GM21381 (cell line): ENCODE measurements around the gene CHST10.

Source experiments
- ATAC-seq: cut with Tn5 transposase; IDR thresholded peaks from one replicate; pipeline ENCODE4 v1.9.1; 2021; ENCODE audit warnings: mild to moderate bottlenecking, moderate library complexity; ENCODE audit not compliant: unreplicated experiment

Gene CHST10

DNA sequence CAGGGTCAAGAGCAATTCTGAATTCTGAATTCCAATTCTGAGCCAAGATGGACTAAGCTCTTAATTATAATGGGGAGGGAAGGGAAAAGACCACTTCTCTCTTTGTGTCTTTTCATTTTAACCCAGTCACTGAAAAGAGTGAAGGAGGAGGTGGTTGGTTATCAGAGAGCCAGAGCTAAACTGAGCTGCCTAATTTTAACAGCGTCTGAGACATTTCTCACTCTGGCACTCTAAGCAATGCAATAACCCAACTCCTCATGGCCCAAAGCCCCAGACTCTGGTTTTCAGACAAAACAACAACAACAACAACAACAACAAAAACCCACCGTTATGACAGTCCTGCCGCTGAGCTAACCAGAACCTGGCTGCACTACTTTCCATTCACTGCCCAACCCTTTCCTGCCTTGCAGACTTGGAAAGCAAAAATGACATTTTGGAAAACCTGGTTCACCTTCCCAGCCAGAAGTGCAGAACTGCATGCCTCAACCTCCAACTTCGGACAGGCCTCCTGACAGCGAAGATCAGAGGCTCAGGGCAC lies 1.0 kb downstream of the CHST10 start:
- no peak for ATAC-seq

DNA sequence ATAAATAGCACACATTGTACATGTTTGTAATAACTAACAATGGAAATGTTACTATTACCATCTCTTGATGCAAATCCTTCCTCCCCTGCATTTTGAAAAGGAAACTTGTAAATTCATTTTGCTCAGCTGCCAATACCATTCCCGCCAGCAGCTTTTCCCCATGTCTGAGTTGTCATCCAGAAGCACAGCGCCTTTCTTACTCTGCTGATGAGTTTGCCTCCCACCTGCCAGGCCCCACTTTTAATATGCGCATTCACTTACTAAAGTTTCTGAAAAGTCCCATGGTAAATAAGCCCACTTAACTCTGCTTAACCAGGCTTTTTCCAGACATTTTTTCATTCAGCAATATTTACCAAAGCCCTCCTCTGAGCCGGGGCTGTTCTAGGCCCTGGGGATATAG lies 3.9 kb downstream of the CHST10 start:
- ATAC-seq: no peak

DNA sequence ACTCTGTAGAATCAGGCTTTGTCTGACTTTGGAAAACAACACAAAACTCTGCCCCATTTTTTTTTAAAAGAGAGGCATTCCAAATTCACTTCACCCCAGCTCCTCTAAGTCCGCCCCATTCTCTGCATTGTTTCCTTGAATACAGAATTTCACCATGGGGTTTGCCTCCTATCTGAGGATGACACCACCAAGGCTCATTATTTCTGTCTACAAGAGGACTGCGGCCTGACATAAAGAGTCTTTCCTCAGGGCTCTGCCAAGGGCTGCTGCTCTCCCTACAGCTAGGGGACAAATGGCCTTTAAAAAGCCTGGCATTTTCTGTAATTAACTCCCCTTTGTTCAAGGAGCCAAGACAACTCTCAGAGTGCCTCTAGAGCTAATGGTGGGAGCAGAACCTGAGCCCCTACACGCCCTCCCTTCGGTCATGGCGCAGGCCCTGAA lies 4.6 kb downstream of the CHST10 start:
- ATAC-seq: no peak

DNA sequence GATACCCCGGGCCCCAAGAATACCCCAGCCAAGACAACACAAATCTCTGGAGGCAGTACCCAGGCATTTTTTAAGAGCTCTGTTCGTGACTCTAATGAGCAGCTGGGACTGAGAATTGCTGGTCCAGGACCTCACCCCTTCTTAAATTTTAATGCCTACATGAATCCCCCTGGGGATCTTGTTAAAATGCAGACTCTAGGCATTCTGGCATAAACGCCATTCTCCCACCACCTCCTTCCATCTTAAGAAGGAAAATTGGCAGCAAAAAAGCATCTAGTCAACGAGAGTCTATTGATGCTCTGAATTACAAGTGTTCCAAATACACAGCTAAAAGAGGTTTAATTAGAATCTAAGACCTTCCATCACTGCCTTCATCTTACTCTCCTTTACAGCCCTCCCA lies 5.0 kb downstream of the CHST10 start:
- ATAC-seq: no peak

DNA sequence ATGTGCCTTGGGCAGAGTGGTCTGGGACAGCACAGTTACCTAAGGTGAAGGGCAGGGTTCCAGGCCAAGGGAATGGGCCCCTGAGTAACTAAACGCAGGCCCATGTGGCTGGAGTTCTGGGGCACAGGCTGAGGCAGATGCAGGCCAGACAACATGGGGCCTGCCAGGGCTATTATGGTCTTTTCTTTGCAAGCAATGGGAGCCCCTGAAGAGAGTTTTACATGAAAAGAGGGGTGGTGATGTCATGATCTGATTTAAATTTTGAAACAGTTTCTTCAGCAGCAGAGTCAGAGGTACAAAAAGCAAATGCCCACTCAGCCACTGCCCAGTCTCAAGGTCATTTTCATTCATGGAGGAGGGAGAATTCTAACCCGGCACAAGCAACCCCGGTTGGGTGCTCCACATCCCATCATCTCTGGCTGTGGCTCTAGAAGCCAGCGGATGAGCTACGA lies 5.6 kb downstream of the CHST10 start:
- no peak for ATAC-seq

DNA sequence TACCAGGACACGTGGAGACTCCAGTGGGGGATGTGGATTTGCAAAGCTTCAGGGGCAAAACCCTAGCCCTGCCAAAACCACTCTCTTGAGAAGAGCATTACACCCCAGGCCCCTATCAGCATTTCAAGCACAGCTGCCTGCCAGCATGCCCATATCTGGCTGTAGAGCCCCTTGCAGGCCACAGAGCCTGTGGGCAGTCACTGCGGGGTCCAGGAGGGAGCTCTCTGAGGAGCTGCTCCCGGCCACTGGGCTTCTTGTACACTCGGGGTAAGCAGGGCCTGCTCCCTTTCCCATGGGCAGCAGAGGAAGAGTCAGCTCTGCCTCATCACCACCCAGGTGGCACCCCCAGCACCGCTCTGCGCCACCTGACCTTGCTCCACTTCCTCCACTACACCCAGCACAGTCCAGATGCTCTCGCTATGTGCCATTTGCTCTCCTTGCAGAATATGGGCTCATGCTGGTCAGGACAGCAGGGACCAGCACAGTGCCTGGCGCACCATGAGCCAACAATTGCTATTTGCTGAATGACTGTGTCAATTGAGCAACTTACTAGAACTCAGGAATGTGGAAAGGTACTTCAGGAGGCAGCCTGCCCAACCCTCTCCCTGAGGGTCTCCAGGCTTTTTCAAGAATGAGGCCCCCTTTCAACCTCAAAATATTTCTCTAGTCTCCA lies 7.4 kb downstream of the CHST10 start:
- no peak for ATAC-seq

DNA sequence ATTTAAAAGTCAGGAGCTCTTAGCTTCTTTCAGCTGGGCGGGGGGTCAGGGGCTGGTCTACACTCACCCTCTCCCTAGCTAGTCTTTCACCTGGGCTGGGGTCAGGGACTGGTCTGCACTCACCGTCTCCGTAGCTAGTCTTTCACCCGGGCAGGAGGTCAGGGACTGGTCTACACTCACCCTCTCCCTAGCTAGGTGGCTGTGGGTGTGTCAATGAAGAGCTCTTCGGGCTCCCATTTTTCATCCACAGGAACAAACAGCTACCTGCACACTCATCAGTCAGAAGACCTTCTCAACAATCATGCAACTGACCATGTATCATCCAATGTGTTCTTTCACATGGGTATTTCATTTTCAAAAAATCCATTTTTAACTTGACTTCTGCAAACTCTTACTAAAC lies 8.0 kb downstream of the CHST10 start:
- no peak for ATAC-seq

DNA sequence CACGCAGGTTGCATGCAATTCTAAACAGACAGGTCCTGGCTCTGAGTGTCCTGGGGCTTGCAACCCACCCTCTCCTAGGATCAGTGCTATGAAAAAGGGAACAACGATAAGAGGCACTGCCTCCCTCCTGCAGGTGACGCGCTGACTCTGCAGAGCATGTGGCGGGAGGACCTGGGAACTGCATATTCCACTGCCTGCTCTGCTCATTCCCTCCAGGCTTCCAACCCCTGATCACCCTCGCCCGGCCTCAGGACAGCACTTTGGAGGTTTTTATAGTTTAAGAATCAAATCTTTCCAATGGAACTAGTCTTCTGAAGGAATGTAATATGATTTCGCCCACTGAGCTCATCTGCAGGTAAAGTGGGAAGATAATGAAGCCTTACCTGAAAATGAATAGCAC lies 8.5 kb downstream of the CHST10 start:
- ATAC-seq: no peak

DNA sequence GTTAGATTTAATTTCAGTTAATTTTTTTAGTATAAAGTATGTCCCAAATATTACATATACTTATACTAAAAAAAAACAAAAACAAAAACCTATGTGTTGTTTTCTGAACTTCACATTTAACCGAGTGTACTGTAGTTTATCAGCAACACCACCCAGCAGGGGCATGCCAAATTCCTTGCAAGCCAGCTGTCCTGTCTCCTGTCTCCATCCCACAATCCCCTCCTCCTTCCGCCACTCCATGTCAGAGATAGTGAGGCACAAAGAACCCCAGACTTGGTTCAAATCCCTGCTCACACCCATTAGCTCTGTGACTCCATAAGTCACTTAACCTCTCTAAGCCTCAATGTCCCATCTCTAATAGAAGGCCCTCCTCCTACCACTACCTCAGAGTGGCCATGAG lies 9.4 kb downstream of the CHST10 start:
- no peak for ATAC-seq

DNA sequence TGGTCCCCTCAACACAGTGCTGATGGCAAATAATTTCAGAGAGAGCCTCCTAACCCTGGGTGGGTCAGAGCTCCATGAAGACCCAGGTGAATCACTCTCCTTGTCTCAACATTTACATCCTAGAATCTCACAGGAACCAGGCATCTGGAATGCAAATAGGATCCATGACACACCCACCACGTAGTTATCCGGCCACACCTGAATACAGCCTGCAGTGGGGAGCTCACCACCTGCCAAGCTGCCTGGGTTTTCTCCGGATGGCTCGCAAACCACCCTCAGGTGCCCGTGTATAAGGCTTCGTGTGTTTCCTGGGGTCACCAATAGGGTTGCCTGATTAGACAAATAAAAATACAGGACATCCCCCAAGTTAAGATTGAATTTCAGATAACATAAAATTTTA lies 9.9 kb downstream of the CHST10 start:
- ATAC-seq: no peak

DNA sequence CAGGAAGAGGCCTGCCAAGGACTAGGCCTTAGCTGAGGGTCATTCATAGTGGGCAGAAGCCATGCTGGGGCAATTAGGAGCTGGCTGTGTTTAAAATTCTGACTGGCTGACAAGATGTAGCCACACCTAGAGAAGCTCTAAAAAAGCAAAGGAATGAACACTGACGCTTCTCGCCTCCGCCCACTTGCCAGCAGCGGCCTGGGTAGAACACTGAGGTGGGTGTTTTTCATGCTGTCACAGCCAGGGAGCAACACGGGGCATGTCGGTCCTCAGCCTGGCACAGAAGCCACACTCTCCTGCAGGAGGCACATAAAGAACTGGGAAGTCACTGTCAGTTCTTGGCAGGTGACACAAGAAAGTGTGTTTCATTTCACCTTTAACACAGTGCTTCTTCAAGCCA lies 10.4 kb downstream of the CHST10 start:
- ATAC-seq: no peak

DNA sequence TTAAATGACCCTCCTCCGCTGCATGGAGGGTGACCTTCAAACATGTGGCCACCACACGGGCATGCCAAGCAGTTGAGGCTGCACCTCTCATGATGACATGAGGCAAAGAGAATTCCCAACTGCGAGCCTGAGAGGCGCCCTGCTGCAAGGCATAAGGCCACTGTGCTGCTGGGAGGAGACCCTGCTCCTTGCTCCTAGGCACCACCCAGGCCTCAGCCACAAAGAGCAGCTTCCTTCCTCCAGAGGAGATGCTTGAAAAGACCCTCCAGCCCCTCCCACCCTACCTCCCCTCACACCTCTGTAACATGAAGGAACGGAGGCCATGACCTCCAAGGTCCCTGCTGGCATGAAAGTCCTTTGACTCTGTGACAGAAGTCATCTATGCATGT lies 11.4 kb downstream of the CHST10 start:
- ATAC-seq: no peak

DNA sequence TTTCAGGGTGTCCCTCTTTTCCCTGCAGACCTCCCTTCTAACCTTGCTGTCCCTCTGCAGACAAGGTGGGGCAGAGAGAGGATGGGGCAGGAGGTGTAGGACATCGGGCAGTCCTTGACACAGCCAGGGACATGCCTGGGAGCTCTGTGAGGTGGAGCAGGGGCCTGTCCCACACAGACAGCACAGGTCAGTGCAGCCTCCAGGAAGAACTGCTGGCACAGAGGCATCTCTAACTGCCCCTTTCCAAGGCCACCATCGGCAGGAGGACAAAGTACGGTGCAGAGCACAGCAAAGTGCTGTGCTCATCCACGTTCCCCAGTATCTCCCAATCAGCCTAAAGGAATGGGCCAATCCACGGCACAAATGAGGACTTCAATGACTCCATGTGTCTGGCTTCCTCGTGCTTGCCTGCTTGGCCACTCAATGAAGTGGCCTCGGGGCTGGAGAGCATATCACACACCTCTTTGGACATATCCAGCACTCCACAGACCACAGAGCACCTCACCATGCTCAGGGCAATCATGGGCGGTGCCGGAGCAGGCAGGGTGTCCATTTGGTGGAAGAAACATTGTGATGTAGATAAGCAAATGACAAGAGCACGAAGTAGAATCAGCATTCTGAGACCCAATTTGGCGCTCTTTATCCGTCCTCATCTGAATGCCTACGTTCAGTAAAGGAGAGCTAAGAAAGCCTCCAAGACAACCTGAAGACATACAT lies 11.9 kb downstream of the CHST10 start:
- ATAC-seq: no peak

DNA sequence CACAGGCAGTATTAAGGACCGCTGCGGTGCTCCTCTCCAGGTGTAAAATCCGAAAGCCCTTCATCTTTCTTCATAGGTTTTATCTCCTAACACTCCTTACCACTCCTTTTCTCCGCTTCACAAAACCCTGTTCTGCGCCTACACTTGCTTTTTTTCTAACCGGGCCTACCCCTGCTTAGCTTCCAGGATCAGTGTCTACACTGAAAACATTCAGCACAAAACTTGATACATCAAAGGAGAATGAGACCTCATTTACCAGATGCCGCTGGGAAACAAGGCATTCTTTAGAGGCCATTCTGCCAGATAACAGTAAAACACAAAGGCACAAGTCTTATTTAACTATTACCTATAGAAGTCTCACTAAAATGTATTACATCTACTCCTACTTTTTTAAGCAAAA lies 13.1 kb downstream of the CHST10 start:
- no peak for ATAC-seq

DNA sequence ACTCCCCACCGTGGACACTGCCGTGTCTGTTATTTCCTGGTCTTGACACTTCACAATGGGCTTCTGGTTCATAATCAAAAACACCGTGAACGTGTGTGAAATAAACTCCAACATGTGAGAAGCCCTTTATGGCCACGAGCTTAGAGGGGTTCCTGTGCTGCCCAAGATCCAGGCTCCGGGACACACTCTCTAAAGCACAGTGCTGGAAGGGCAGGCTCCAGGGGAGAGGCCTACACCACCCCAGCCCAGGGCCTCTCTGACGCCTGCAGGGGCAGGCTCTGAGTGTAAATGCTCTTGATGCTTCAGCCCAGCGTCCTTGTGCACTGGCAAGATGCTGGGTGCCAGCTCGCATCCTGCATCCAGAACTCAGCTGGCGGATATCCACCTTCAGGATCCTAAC lies 13.7 kb downstream of the CHST10 start:
- ATAC-seq: no peak

DNA sequence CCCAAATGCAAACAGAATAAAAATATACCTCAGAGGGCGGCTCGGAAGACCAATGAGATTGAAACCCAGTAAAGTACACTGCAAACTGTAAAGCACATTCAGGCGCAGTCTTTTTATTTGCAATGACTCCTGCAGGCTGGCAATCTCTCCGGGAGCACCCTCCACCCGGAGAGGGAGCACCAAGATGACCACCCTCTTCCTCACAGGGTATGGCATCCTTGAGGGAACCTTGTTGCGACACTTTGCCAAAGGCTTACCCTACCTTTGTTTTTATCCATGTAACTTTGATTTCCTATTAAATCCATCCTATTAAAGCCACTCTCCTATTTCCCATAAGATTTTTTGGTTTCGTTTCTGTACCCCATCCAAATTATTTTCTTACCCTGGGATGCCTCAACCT lies 16.2 kb downstream of the CHST10 start:
- no peak for ATAC-seq

DNA sequence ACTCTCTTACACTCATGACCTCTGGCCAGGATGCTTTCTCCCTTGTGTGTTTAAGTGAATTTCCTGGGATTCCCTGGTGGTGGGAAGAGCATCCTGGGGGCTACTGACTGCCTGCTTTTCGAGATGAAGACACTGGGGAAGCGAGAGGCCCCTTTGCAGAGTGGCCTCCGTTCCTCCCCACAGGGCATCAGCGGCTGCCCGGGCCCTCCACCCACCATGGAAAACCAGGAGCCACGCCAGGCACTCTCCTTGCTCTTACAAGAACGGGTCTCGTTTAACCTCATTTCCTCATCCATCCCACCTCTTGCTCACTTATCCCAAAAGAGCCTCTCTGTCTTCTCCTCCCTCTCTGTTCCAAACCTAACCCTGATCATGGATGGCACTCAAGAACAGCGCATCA lies 17.8 kb downstream of the CHST10 start:
- ATAC-seq: no peak

DNA sequence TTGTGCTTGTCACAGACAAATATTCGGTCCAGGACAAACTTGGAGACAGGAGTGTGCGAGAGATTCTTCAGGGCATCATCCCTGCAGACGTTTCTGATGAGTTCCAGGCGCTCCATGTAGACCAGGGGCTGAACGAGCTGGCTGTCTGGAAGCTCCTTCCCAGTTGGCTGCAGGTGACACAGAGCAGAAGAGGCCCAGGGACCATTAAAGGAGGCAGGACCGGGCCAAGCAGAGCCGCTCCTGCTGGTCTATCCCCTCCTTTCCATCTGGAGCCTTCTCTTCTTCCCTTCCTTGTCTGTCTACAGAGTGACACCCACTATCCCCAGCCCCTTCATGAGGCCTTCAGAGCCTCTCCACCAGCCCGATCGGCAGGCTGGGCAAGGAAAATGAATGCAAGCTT lies 19.5 kb downstream of the CHST10 start:
- no peak for ATAC-seq

DNA sequence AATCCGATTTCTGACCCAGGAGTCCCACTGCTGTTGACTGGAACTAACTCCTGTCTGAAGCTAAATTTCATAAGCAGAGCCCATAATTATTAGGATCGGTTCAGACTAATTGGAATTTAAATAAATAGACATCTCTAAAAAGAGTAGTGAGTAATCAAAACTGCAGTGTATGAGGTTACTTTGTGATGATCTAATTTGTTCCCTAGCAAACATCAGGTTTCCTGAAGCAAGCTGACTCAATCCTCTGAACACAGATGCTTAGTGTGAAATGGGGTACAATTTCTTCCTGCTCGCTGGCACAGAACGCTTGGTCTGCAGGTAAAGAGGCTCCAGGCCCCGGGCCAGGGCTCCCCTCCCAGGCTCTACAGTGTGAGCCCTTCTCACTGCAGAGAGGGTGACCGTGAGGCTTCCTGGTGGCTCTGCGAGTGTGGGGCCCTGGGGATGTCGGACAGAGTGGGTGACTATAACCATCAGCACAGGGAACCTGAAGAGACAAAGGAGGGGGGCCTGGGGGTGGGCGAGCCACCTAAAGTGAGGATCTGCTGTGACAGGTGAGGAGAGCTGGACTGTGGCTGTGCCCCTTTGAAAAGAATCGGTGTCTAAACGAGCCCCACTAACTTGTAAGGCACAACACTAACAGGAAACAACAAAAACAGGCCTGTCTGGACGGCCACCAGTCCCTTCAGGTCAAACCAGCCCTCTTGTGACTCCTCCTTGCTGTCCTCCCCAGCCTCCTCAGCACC lies 20.2 kb downstream of the CHST10 start:
- ATAC-seq: no peak

DNA sequence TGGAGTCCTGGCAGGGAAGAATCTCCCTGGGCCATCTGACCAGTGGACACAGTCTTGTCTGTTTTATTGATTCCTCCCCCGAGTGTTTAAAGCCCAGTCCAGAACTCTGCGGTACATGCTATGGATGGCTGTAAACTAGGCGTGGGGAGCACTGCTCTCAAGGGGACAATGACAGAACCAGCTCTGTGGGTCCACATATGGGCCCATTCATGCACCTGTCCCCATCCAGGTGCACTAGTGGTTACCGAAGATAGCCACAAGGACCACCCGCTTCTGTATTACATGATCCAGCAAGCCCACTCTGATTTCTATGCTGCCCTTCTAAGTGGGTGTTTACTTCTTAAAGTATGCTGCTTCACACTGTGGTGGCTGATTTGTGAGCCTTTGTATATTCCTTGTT lies 21.0 kb downstream of the CHST10 start:
- ATAC-seq: no peak

DNA sequence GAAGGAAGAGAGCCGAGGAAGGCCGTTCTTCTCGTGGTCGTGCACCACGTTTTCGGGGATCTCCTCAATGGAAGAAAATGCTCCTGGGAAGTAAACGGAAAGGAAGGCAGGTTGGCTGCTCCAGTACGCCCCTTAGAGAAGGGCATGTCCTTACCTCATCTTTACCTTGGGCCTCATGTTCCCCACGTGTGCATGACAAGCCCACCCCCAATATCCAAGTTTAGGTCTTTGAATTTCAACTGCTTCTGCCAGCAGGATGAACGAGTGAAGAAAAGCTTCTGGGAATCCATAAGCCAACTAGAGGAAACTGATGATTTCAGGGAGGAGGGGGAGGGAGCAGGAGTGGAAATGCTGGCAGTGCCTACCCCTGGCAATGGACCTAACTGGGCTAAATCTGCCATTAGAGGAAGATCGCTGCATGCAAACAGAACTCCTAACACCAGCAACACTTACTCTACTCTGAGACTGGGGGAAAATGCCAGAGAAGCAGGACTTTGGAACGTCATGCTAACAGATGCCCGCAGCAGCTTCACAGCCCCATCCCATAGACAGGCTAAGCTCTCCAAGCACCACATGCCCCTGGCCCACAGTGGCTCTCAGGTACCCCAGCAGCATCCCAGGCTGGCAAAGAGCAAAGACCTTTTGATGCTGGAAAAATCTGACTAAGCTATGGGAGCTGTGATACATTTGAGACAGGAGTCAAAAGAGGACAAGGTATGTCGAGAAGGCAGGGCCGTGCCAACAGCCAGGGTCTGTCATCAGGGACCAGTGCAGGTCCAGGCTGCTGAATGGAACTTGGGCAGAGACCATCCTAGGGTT lies 21.7 kb downstream of the CHST10 start:
- ATAC-seq: no peak
